ENCODE data around the gene B4GALNT3.

The B4GALNT3 gene

GRCh38 chr12:591167-592023 is 131.7 kb downstream of the B4GALNT3 start:
- no peak for DNase-seq (ENCODE audit: low read depth in 3 of 3, low spot score in 1 of 3)

- no peak for DNase-seq (ENCODE audit: low read depth in 3 of 3, low spot score in 1 of 3)
Measured at GRCh38 chr12:592024-592505, 132.3 kb downstream of the B4GALNT3 start.

- no peak for DNase-seq (ENCODE audit: low read depth in 3 of 3, low spot score in 1 of 3)
Measured at GRCh38 chr12:593396-594270, 133.9 kb downstream of the B4GALNT3 start.

GRCh38 chr12:597926-598568 is 138.3 kb downstream of the B4GALNT3 start:
- no peak for DNase-seq (ENCODE audit: low read depth in 3 of 3, low spot score in 1 of 3)

GRCh38 chr12:599756-600155 is 140.0 kb downstream of the B4GALNT3 start:
- no peak for DNase-seq (ENCODE audit: low read depth in 3 of 3, low spot score in 1 of 3)

- no peak for DNase-seq (ENCODE audit: low read depth in 3 of 3, low spot score in 1 of 3)
Measured at GRCh38 chr12:601976-602699, 142.4 kb downstream of the B4GALNT3 start.

GRCh38 chr12:602700-603068 is 142.9 kb downstream of the B4GALNT3 start:
- DNase-seq (ENCODE audit: low read depth in 3 of 3, low spot score in 1 of 3), result no peak

- DNase-seq (ENCODE audit: low read depth in 3 of 3, low spot score in 1 of 3), result no peak
Measured at GRCh38 chr12:604956-605355, 145.2 kb downstream of the B4GALNT3 start.

GRCh38 chr12:607541-608001 is 147.8 kb downstream of the B4GALNT3 start:
- DNase-seq (ENCODE audit: low read depth in 3 of 3, low spot score in 1 of 3), result no peak

GRCh38 chr12:608413-608812 is 148.7 kb downstream of the B4GALNT3 start:
- no peak for DNase-seq (ENCODE audit: low read depth in 3 of 3, low spot score in 1 of 3)

GRCh38 chr12:608921-609320 is 149.2 kb downstream of the B4GALNT3 start:
- no peak for DNase-seq (ENCODE audit: low read depth in 3 of 3, low spot score in 1 of 3)

- DNase-seq (ENCODE audit: low read depth in 3 of 3, low spot score in 1 of 3), result no peak
Measured at GRCh38 chr12:611721-612120, 152.0 kb downstream of the B4GALNT3 start.

GRCh38 chr12:612293-612692 is 152.6 kb downstream of the B4GALNT3 start:
- no peak for DNase-seq (ENCODE audit: low read depth in 3 of 3, low spot score in 1 of 3)

- DNase-seq (ENCODE audit: low read depth in 3 of 3, low spot score in 1 of 3), result no peak
Measured at GRCh38 chr12:612886-613285, 153.1 kb downstream of the B4GALNT3 start.

Data from stimulated activated CD4-positive, alpha-beta T cell treated with anti-CD3 and anti-CD28 coated beads, TNF-alpha, amount 100 ng/mL, for 1 hour (primary cell).